Measurements from ENCODE around the gene GEN1. TPM values are rescaled to one million over a fixed set of nuclear protein-coding genes. Genes with fewer than 3 reads are reported as not detected.
"Not testable (repeated sequence)": the region's sequence is repeated elsewhere in the genome, so short reads cannot be mapped to it uniquely, and the experiment has no call there.

Gene GEN1
- total RNA-seq, 6 experiments from 2014 or later, result 6.0 to 15.6 (median 6.5) TPM

- intact Hi-C loops (cut with DNase I), result no loop called here
- no peaks in the 10 kb centered on the region for H3K36me3 ChIP-seq
- H3K4me3 ChIP-seq, result no peak overlapping the region
- H3K27me3 ChIP-seq, result no peaks in the 10 kb centered on the region
- no peak for DNase-seq
- 51% methylated on average over 2 of the region's 2 CpGs for WGBS (ENCODE audit: insufficient coverage, low coverage, low lambda C conversion rate, missing lambda C conversion rate)
- H3K27ac ChIP-seq, result no peak overlapping the region
- no peaks in the 10 kb centered on the region for H3K4me1 ChIP-seq
- no peak for ATAC-seq
- no peak for TF ChIP-seq POLR2A (IDR thresholded peaks at IDR 0.05)
- TF ChIP-seq, protein P1, sequence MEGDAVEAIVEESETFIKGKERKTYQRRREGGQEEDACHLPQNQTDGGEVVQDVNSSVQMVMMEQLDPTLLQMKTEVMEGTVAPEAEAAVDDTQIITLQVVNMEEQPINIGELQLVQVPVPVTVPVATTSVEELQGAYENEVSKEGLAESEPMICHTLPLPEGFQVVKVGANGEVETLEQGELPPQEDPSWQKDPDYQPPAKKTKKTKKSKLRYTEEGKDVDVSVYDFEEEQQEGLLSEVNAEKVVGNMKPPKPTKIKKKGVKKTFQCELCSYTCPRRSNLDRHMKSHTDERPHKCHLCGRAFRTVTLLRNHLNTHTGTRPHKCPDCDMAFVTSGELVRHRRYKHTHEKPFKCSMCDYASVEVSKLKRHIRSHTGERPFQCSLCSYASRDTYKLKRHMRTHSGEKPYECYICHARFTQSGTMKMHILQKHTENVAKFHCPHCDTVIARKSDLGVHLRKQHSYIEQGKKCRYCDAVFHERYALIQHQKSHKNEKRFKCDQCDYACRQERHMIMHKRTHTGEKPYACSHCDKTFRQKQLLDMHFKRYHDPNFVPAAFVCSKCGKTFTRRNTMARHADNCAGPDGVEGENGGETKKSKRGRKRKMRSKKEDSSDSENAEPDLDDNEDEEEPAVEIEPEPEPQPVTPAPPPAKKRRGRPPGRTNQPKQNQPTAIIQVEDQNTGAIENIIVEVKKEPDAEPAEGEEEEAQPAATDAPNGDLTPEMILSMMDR (IDR thresholded peaks at IDR 0.05), result no peak
- H3K9me3 ChIP-seq, result no peaks in the 10 kb centered on the region
Observed at GRCh38 chr2:17818235-17818815, 64.4 kb downstream of the GEN1 start.

GRCh38 chr2:17821080-17821479 is 67.1 kb downstream of the GEN1 start:
- Histone ChIP-seq H3K9me3 (no peaks in the 10 kb centered on the region), H3K4me3 (no peak overlapping the region), H3K4me1 (no peaks in the 10 kb centered on the region), H3K27ac (no peak overlapping the region), H3K27me3 (no peaks in the 10 kb centered on the region), H3K36me3 (no peaks in the 10 kb centered on the region)
- ATAC-seq, result no peak
- TF ChIP-seq, protein P1 (IDR thresholded peaks at IDR 0.05), result no peak
- no peak for TF ChIP-seq POLR2A (IDR thresholded peaks at IDR 0.05)
- intact Hi-C loops (cut with DNase I), result no loop called here
- WGBS (ENCODE audit: insufficient coverage, low coverage, low lambda C conversion rate, missing lambda C conversion rate), result 69% methylated on average over 3 of the region's 3 CpGs
- no peak for DNase-seq

DNA sequence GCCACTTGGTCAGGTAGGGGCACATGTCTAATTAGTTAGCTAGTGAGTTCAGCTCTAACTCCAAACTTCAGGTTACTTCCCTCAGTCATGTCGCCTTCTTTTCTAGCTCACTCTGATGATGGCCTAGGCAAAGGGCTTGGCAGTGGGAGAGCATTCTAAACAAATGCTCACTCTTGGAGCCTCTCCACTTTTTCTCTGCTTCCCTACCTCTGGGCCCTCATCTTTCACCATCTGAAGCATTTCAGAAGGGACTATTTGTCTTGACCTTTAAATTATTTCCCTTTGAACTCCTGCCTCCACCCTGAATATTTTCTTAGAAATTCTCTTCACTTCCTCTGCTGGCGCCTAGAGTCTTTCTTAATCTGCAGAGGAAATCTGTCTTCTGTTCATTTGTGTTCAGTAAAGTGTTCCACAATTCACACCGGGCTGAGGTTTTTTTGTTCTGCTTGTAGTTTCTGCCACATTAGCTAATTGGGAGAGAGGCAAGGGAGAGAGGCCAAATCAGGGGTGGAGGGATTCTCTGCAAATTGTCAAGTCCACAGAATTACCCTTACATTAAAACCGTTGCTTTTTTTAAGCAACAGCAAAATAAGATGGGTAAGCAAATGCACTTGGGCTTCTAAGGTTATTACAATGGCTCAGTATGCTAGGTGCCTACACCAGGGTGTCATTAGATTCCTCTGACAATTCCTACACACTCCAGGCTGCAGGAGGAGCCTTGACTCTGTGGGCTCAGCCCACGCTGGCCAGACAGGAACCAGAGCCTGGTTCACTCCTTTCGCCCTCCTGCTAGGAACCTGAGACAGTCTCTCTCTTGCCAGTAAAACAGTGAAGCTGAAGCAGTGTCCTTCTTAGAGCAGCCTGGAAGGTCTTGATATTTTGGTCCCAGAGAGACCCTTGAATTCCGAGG is 67.9 kb downstream of the GEN1 start:
- DNase-seq, result no peak
- Histone ChIP-seq H3K4me3 (no peak overlapping the region), H3K27me3 (no peaks in the 10 kb centered on the region), H3K4me1 (no peaks in the 10 kb centered on the region), H3K36me3 (no peaks in the 10 kb centered on the region), H3K27ac (no peak overlapping the region), H3K9me3 (no peaks in the 10 kb centered on the region)
- TF ChIP-seq POLR2A (IDR thresholded peaks at IDR 0.05), result no peak
- TF ChIP-seq, protein P1 (IDR thresholded peaks at IDR 0.05), result no peak
- intact Hi-C loops (cut with DNase I), result no loop called here
- 40% methylated on average over 4 of the region's 7 CpGs for WGBS (ENCODE audit: insufficient coverage, low coverage, low lambda C conversion rate, missing lambda C conversion rate)
- peak in 2 of 4 donors; percentile 22 to 35 for ATAC-seq

- H3K27me3 ChIP-seq, result no peaks in the 10 kb centered on the region
- no peaks in the 10 kb centered on the region for H3K36me3 ChIP-seq
- TF ChIP-seq POLR2A (IDR thresholded peaks at IDR 0.05), result no peak
- TF ChIP-seq, protein P1 (IDR thresholded peaks at IDR 0.05), result no peak
- intact Hi-C loops (cut with DNase I), result no loop called here
- no peaks in the 10 kb centered on the region for H3K9me3 ChIP-seq
- no peak for ATAC-seq
- no peak for DNase-seq
- H3K4me1 ChIP-seq, result no peaks in the 10 kb centered on the region
- H3K27ac ChIP-seq, result no peak overlapping the region
- WGBS (ENCODE audit: insufficient coverage, low coverage, low lambda C conversion rate, missing lambda C conversion rate), result 35% methylated on average over 4 of the region's 4 CpGs
- H3K4me3 ChIP-seq, result no peak overlapping the region
Observed at GRCh38 chr2:17822445-17823117, 68.6 kb downstream of the GEN1 start.

DNA sequence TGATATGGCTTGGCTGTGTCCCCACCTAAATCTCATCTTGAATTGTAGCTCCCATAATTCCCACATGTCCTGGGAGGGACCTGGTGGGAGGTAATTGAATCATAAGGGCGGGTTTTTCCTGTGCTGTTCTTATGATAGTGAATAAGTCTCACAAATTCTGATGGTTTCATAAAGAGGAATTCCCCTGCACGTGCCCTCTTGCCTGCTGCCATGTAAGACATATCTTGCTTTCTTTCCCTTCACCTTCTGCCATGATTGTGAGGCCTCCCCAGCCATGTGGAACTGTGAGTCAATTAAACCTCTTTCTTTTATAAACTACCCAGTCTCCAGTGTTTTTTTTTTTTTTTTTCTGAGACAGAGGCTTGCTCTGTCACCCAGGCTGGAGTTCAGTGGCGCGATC is 69.7 kb downstream of the GEN1 start:
- DNase-seq; H3K27ac ChIP-seq; H3K27me3 ChIP-seq; H3K4me1 ChIP-seq; H3K9me3 ChIP-seq; H3K36me3 ChIP-seq; H3K4me3 ChIP-seq; intact Hi-C loops (cut with DNase I); ATAC-seq: not testable (repeated sequence)
- WGBS (ENCODE audit: insufficient coverage, low coverage, low lambda C conversion rate, missing lambda C conversion rate), result 73% methylated on average over 4 of the region's 4 CpGs
